HG03039 (cell line): ENCODE data around the gene SYT12.

Experiments used
- ATAC-seq: cut with Tn5 transposase; IDR thresholded peaks from one replicate; pipeline ENCODE4 v1.9.1; 2021; ENCODE audit warnings: mild to moderate bottlenecking, moderate library complexity; ENCODE audit not compliant: unreplicated experiment

Gene SYT12

DNA sequence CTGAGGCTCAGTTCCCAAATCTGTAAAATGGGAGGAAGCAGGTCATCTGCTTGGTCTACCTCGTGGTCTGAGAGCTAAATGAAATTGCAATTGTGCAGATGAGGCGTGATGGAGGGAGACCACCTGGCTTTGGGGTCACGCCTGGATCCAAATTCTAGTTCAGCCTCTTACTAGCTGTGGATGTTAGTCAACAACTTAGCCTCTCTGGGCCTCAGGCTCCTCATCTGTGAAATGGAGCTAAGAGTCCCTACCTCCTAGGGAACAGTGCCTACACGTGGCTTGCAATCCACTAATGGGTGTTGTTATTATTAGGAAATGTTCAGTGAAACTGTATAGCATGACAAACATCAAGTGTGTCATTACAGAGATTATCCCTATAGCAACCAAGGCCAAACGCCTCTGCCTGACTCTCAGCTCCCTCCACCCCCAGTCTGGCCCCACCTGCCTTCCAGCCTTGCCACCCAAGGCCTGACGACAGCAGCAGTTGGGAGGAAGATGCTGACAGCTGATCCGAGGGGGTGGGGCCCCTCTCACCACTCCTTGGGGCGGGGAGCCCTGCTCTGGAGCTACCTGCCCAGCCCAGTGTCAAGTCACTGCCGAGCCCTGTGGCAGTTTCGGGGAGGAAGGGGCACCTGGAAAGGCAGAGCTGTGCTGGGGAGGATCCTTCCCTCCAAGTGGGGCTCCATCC lies 32.0 kb downstream of the SYT12 start:
- no peak for ATAC-seq

DNA sequence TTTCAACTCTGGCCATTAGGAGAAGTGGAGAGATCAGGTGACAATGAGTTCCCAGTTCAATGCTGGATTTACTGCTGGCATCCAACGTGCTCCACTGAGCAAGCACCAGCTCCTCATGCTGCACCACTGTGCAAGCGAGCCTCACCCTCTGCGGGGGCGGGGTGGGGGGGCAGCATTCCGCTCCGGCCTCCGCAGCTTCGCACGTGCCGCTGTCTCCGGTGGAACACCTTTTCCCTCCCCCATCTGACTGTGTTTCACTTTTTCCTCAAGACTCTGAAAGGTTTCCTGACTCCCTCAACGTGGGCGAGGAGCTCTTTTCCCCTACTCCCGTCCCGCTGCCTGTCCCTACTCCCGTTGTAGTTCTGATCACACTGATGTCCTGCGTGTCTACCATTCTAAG lies 32.9 kb downstream of the SYT12 start:
- no peak for ATAC-seq

DNA sequence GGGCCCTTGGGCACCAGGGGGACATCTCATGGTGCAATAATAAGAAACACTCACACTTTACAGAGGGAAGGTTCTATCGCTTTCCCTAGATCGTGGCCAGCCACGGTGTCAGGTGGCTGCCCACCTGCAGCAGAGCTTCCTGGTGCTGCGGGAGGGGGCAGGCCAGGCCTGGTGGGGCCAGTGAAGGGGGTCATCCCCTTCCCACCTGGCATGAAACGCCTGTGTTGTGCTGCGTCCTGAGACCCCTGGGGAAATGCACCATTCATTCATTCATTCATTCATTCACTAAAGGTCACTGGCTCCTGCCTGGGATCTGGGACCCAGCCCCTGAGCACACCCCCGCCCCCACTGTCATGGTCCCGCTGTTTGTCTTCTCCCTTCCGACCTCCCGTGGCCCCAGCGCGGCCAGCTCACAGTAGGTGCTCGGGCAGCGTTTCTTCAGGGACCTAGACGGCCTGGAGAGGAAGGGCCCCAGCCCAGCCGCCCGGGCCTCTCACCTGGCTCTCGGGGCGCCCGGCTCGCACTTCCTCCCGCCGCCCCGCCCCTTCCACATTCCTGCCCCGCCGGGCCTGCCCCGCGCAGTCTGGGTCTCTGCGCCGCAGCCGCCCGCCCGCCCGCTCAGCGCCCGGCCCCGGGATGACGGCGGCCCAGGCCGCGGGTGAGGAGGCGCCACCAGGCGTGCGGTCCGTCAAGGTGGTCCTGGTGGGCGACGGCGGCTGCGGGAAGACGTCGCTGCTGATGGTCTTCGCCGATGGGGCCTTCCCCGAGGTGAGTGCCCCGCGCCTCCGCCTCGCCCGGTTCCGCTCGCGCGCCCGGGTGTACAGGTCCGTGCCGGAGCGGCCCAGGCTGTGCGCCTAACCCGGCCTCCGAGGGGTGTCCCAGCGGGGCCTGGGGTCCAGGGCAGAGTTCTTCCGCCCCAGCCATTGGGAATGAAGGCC lies 33.6 kb downstream of the SYT12 start, which contains the start of gene RHOD:
TSS of gene RHOD (plus strand) at position 581 of the 938 bp plus-strand sequence. CDS start at position 637, 56 bp downstream.
- no peak for ATAC-seq

GRCh38 chr11:67057205-67057672 lies 34.3 kb downstream of the SYT12 start:
- no peak for ATAC-seq

DNA sequence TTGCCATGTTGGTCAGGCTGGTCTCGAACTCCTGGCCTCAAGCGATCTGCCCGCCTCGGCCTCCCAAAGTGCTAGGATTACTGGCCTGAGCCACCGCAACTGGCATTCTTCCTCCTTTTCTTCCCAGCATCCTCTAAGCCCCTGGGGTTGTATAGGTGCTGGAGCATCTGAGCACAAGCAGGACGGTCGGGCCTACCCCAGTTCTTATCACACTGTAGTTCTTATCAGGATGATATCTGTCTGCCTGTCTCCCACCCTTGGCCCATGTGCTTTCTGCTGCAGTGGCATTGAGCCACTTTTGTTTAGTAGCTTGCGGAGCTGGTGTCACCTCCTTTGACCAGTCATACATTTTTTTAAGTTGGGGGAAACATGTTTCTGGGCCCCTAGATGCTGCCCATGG lies 35.6 kb downstream of the SYT12 start:
- no peak for ATAC-seq

GRCh38 chr11:67059671-67060070 lies 36.7 kb downstream of the SYT12 start:
- ATAC-seq = no peak

DNA sequence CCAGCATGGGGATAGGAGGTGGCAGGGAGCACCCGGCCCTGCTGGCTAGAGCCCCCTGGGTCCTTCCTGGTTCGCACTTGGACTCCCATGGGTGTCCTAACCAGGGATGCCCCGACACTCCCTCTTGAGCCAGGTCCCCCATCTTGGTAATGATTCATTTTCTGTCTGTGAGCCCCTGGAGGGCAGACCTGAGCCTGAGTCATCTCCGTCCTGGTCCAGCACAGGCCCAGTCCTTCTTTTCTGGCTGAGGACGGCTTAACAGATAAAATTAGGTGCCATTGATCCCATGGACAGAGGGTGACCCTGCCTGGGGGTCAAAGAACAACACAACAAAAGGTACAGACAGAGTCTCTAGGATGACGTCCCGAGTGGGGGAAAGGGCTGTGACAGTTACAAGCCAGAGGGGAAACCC lies 37.2 kb downstream of the SYT12 start:
- ATAC-seq = no peak

DNA sequence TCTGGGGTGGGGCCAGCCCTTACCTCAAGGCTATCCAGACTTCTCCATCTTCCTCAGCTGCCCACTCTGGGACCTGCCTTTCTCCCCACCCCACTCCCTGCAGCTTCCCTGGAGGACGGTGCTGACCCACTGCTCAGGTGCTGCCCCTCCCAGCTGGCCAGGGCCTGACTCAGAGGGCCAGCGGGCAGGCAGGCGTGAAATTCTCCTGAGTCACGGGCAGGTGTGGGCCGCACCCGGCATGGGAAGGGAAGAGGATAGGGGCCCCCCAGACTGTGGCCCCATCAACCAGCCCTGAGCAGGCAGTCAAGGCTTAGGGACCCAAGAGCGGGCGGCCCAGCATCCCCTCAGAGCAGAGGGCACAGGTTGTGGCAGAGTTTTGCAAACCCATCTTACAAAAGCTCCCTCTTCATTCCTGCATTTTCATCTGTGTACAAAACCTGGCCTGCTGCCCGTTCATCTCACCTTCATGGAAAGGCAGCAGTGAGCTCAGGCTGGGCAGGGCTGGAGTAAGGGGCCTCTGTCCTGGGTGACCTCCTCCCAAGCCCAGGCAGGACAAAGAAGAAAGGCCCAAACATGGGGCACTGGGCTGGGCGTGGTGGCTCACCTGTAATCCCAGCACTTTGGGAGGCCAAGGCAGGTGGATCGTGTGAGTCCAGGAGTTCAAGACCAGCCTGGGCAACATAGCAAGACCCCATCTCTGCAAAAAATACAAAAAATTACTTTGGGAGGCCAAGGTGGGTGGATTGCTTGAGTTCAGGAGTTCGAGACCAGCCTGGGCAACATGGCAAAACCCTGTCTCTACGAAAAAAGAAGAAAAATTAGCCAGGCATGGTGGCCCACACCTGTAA lies 39.8 kb downstream of the SYT12 start:
- no peak for ATAC-seq

GRCh38 chr11:67066333-67066709 lies 43.4 kb downstream of the SYT12 start:
- ATAC-seq = no peak

GRCh38 chr11:67071420-67072284 lies 48.7 kb downstream of the SYT12 start:
- ATAC-seq = no peak

- ATAC-seq = no peak
Measured at GRCh38 chr11:67072295-67072694, 49.4 kb downstream of the SYT12 start.

GRCh38 chr11:67073908-67074307 lies 51.0 kb downstream of the SYT12 start:
- ATAC-seq = no peak

GRCh38 chr11:67076202-67076601 lies 53.3 kb downstream of the SYT12 start:
- ATAC-seq = no peak

GRCh38 chr11:67079065-67079705 lies 56.3 kb downstream of the SYT12 start:
- no peak for ATAC-seq

DNA sequence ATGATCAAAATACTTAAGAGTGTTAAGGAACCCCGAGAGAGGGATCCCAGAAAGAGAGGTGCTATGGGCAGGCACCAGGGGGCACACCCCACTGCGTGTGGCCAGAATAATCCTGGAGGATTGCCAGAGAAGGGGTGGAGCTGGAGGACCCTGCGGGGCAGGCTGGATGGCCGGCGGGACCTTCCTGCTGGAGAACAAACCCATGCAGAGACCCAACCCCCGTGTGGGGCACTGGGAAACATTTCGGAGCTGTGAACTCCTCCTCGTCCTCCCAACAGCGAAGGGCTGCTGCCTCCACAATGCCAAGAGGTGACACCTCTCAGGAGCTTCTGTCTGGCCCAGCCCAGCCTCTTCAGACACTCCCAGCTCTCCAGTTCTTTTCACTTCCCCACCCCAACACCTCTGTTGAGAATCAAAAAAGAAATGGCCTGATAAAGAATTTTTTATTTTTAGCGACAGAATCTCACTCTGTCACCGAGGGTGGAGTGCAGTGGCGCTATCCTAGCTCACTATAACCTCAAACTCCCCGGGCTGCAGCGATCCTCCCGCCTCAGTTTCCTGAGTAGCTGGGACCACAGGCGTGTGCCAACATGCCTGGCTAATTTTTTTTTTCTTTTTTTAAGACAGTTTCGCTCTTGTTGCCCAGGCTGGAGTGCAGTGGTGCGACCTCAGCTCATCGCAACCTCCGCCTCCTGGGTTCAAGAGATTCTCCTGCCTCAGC lies 59.3 kb downstream of the SYT12 start:
- no peak for ATAC-seq

DNA sequence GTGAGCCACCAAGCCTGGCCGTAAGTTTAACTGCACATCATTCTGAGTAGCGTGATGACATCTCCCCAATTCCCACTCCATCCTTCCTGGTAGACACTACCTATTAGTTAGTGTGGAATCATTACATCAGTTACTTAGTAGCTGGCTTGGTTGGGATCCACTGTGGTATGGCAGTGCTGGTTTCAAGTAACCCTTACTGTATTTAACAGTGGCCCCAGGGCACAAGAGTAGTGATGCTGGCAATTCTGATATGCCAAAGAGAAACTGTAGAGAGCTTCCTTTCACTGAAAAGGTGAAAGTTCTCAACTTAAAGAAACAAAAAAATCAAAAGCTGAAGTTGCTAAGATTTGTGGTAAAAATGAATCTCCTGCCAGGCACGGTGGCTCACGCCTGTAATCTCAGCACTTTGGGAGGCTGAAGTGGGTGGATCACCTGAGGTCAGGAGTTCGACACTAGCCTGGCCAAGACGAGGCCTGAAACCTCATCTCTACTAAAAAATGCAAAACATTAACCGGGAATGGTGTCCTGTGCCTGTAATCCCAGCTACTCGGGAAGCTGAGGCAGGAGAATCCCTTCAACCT lies 60.9 kb downstream of the SYT12 start:
- ATAC-seq = no peak

GRCh38 chr11:67085617-67086016 lies 62.7 kb downstream of the SYT12 start:
- no peak for ATAC-seq

DNA sequence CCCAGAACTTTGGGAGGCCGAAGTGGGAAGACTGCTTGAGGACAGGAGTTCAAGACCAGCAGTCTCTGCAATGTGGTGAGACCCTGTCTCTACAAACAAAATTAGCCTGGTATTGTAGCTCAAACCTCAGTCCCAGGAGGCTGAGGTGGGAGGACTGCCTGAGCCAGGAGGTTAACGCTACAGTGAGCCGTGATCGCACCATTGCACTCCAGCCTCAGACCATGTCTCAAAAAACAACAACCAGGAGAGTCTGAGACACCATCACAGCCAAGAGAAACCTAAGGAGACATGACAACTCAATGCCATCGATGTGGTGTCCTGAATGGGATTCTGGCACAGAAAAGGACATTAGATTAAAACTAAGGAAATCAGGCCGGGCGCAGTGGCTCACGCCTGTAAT lies 67.8 kb downstream of the SYT12 start:
- ATAC-seq = no peak

GRCh38 chr11:67095214-67095507 lies 72.2 kb downstream of the SYT12 start:
- no peak for ATAC-seq
